Cerebellar cortex (tissue), 1 donor: ENCODE results near the gene SOX10.
"Not testable (repeated sequence)": the region's sequence is repeated elsewhere in the genome, so short reads cannot be mapped to it uniquely, and the experiment has no call there.

ENCODE experiments used
- DNase-seq: peaks from one replicate; pipeline ENCODE4 v3.0.0-alpha.2; 2015; ENCODE audit warnings: low spot score

Gene SOX10

GRCh38 chr22:37985751-37986281, 1.5 kb upstream of the SOX10 start:
- no peak for DNase-seq

GRCh38 chr22:37985050-37985585, 763 bp upstream of the SOX10 start:
- no peak for DNase-seq

- no peak for DNase-seq
Observed at GRCh38 chr22:37982938-37983859, 1.2 kb downstream of the SOX10 start.

GRCh38 chr22:37982151-37982785, 2.1 kb downstream of the SOX10 start:
- DNase-seq = no peak

- no peak for DNase-seq
Observed at GRCh38 chr22:37981282-37982011, 2.9 kb downstream of the SOX10 start.

- DNase-seq = no peak
Observed at GRCh38 chr22:37979782-37980181, 4.6 kb downstream of the SOX10 start.

GRCh38 chr22:37976547-37976946, 7.8 kb downstream of the SOX10 start:
- no peak for DNase-seq

GRCh38 chr22:37976022-37976421, 8.3 kb downstream of the SOX10 start:
- not testable (repeated sequence) for DNase-seq

GRCh38 chr22:37975153-37975552, 9.2 kb downstream of the SOX10 start:
- no peak for DNase-seq

- no peak for DNase-seq
Observed at GRCh38 chr22:37973271-37974170, 10.8 kb downstream of the SOX10 start.

GRCh38 chr22:37972527-37972926, 11.8 kb downstream of the SOX10 start:
- DNase-seq = no peak

- no peak for DNase-seq
Observed at GRCh38 chr22:37971475-37972434, 12.6 kb downstream of the SOX10 start.

GRCh38 chr22:37970864-37971263, 13.5 kb downstream of the SOX10 start:
- no peak for DNase-seq

GRCh38 chr22:37968452-37969251, 15.7 kb downstream of the SOX10 start:
- no peak for DNase-seq

GRCh38 chr22:37967637-37968451, 16.5 kb downstream of the SOX10 start:
- DNase-seq = no peak

- DNase-seq = no peak
Observed at GRCh38 chr22:37967147-37967546, 17.2 kb downstream of the SOX10 start.

- no peak for DNase-seq
Observed at GRCh38 chr22:37965940-37966664, 18.3 kb downstream of the SOX10 start.
